ENCODE measurements around the gene CFAP52. TPM values are rescaled to one million over a fixed set of nuclear protein-coding genes. Genes with fewer than 3 reads are reported as not detected.
A peak's percentile ranks its signal among the peaks of the same experiment; 100 is the strongest.

The CFAP52 gene
- total and polyA plus RNA-seq, 2 of the 8 experiments (the other 6 are each of a cell fraction or from before 2014, with no cell fraction given): 0.11 TPM; not detected in 1

DNA sequence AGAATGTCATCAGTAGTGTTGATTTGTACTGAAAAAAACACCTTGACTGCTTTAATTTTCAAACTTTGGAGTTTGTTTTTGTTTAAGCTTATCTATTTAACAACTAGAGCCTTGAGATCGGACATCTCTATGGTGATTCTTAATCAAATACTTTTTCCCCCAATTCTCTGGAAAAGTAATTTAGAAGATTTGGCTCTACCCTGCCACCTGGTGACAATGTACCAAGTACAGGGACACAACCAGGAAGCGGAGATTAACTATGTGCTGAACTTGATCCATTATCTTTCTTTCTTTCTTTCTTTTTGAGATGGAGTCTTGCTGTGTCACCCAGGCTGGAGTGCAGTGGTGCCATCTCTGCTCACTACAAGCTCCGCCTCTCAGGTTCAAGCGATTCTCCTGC, 99.6 kb downstream of the CFAP52 start:
- Histone ChIP-seq H3K4me2 (ENCODE audit: insufficient read depth in 1 of 2, low read depth in 2 of 2, low read length in 2 of 2) (no peak overlapping the region), H2AFZ (ENCODE audit: low read length) (no peak overlapping the region), H2BK5ac (ENCODE audit: low read depth, low read length) (no peak overlapping the region), H3K23me2 (ENCODE audit: low read depth, low read length) (no peaks in the 10 kb centered on the region; the same call in 1 of the 2 replicates), H3K4ac (replicated peaks; ENCODE audit: insufficient read length, low read depth, low read length) (no peak overlapping the region), H3K4me1 (replicated peaks in 1 of 4; ENCODE audit: control insufficient read depth in 3 of 4, insufficient read depth in 4 of 4, low read length in 3 of 4) (no peaks in the 10 kb centered on the region), H3K36me3 (ENCODE audit: control insufficient read depth in 2 of 4, insufficient read depth in 4 of 4, low read length in 3 of 4) (peaks cover 0 to 14% (median 5%) of the 10 kb centered on the region in 4 experiments; a peak in 4 of 8 replicates), H3K79me1 (ENCODE audit: low read depth, low read length) (no peaks in the 10 kb centered on the region), H3K27me3 (replicated peaks in 1 of 4; ENCODE audit: control insufficient read depth in 3 of 4, extremely low read depth in 1 of 4, insufficient read depth in 3 of 4, low read length in 3 of 4) (no peaks in the 10 kb centered on the region), H3K23ac (ENCODE audit: insufficient read length) (no peak overlapping the region), H4K8ac (ENCODE audit: extremely low read depth, insufficient read depth, low read length) (no peak overlapping the region), H2BK12ac (ENCODE audit: low read depth, low read length) (no peak overlapping the region), H2AK5ac (ENCODE audit: low read depth, low read length) (no peak overlapping the region), H3K9ac (replicated peaks in 1 of 4; ENCODE audit: extremely low read depth in 1 of 4, low read depth in 3 of 4, low read length in 3 of 4) (no peak overlapping the region), H2BK120ac (replicated peaks; ENCODE audit: low read depth, low read length) (no peak overlapping the region), H4K5ac (ENCODE audit: insufficient read length, low read depth, low read length) (no peak overlapping the region), H3K4me3 (ENCODE audit: extremely low read depth in 1 of 4, insufficient read depth in 2 of 4, low read depth in 3 of 4, low read length in 4 of 4) (no peak overlapping the region), H3K9me3 (ENCODE audit: insufficient read depth in 2 of 2, low read depth in 1 of 2, low read length in 1 of 2) (peaks cover 7 to 11% of the 10 kb centered on the region in 2 experiments), H3K56ac (replicated peaks; ENCODE audit: insufficient read length, low read depth, low read length) (no peak overlapping the region), H3K79me2 (ENCODE audit: control insufficient read depth in 1 of 2, insufficient read depth in 2 of 2, low read length in 2 of 2) (no peaks in the 10 kb centered on the region), H2BK20ac (ENCODE audit: low read length) (no peak overlapping the region), H4K20me1 (replicated peaks in 1 of 2; ENCODE audit: control insufficient read depth in 1 of 2, insufficient read depth in 2 of 2, low read length in 2 of 2) (peaks cover 0 to 3% of the 10 kb centered on the region in 2 experiments), H4K91ac (replicated peaks; ENCODE audit: insufficient read length, low read length) (no peak overlapping the region), H3K27ac (ENCODE audit: low read depth, low read length) (no peak overlapping the region), H2BK15ac (ENCODE audit: low read length) (no peak overlapping the region), H3K14ac (ENCODE audit: insufficient read length) (no peak overlapping the region), H3K18ac (ENCODE audit: extremely low read depth, low read length) (no peak overlapping the region)
- CTCF ChIA-PET (ENCODE audit: partially characterized antibody): interaction anchor here (0.6 to 5.0 kb wide), 15 partner anchors 9 to 175 kb away, joined by 3 to 45 read pairs (median 4); partner anchors contain the start of genes CFAP52 and STX8
- WGBS, 2 experiments (ENCODE audit: extremely low coverage in 1 of 2, insufficient coverage in 1 of 2, insufficient read length in 1 of 2, insufficient replicate concordance in 2 of 2, low coverage in 1 of 2, low lambda C conversion rate in 2 of 2, missing lambda C conversion rate in 1 of 2): 90% methylated on average over 4 of the region's 4 CpGs; no CpG with 5 or more reads in 1 of the 2 experiments
- POLR2A ChIA-PET (ENCODE audit: partially characterized antibody): no interaction called here
- FAIRE-seq: no peak
- no peak for DNase-seq (ENCODE audit: low read depth in 1 of 2, low spot score in 2 of 2)
- TF ChIP-seq RAD21 (IDR thresholded peaks at IDR 0.05 in 1 of 2, conservative IDR thresholded peaks at IDR 0.05 in 1 of 2; ENCODE audit: low read depth in 2 of 2, low read length in 2 of 2): peak; percentile 43 to 51
- no peak for TF ChIP-seq RXRA (IDR thresholded peaks at IDR 0.05; ENCODE audit: insufficient read depth, low read depth, low read length)
- peak in 2 of 3 experiments; percentile 17 to 31; a peak in 2 of 4 replicates for TF ChIP-seq CTCF (IDR thresholded peaks at IDR 0.05; ENCODE audit: control extremely low read depth in 1 of 3, insufficient read depth in 1 of 3, low read depth in 1 of 3, low read length in 3 of 3)

Data from H1 (cell line).